ENCODE results near the gene CASK.
"Not testable (repeated sequence)": the region's sequence is repeated elsewhere in the genome, so short reads cannot be mapped to it uniquely, and the experiment has no call there.

CASK gene

DNA sequence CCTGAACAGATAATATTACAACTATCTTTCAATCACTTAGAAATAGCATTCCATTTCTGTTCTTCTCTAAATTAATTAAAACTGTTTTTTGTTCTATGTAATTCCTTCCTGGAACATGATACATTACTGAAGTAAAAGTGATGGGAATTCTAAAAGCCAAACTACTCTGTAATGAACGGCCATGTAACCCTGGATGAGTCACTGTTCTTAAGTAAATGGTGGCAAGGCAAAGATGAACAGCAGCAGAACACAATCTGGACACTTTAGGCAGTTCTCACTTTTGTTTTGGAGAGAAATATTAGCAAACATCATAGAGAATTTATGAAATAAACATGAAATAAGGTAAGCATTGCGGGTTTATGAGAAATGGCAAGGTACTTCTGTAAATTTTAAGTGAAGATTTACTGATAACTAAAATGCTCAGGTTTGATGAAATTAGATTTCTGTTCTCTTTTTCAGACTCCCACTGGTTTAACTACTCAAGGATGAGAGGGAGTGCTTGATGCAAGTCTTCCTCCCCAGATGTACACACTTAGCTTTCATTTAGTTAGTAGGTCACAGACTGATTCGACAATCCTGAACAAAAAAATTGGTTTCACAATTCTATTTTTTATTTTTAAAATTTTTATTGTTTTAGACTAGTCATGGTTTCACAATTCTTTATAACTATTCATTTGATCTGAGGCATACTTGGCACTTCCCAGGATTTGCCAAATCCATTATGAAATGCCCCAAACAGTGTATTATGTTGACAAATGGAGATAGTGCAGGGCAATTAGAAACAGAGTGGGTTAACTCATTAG lies 200.3 kb downstream of the CASK start:
- DNase-seq = no peak

DNA sequence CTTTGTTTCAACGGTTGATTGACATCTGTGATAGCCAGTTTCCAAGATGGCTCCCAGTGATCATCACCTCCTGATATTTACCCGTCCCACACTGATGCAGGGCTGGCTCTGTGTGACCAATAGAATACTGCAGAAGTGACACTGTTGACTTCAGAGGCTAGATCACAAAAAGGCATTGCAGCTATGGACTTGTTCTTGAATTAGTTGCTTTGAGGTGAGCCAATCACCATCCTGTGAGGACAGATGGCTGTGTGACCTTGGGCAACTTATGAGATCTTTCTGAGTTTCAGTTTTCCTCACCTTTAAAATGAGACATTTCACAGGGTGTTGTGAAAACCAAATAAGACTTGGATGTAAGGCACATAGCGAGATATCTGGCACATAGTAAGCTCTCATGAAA lies 201.1 kb downstream of the CASK start:
- no peak for DNase-seq

DNA sequence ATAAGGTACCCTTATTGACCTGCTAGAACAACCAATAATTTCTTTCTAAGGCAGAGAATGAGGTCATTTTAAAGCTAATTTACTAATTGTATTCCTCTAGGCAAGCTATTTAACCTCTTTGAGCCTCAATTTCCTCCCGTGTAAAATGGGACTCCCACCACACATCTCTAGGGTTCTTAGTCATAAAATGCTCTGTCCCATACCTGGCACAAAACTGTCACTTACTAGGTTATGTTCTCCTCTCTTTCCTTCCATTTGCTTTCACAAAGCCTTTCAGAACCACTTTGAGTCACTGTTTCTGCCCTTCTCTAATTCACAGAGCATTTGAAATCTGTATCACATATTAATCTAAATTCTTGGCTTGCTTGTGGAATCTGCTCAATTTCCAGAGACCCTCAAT lies 201.8 kb downstream of the CASK start:
- no peak for DNase-seq

DNA sequence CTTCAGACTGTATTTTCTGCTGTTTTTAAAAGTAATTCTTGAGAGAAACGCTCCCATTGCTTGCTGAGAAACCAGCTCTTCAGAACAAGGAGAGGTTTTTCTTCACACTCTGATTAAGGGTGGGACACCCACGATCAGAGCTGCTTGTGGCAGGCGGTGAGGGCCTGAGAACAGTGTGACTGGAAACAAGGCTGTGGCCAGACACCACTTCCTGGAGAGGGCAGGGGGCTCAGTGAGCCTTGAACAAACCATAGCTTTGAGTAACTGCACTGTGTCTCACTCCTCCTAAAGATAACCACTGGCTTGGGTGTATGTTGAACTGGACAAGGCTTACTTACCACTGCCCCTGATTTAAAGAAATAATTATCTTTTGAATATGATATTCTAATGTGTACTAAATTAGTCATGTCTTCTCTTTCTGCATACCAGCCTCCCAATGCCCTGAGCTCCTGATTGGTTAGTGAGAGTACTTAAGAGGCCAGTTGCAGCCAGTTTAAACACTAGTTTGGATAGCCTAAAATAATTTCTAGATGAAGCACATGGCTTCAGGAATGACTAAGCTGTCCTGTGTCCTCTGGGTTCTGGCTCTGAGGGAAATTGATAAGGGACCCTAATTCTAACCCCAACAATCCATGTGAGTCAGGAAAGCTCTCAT lies 203.1 kb downstream of the CASK start:
- DNase-seq = peak; percentile 52

DNA sequence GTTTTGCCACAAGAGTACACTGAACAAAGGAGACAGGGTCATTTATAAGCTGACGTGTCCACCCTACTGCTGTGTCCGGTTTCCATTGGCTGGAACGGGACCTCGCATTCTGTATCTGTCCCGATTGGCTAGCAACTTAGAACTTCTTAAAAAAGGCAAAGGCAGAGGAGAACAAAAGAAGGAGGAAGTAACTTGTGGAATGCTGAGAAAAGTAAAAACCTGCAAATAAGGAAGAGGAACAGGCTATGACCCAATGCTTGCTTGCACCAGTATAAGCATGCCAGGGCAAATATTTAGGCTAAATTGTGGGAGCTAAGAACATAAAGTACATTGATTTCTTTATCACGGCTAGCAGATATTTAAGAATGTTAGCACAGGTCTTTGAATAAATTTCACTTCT lies 203.7 kb downstream of the CASK start:
- not testable (repeated sequence) for DNase-seq

DNA sequence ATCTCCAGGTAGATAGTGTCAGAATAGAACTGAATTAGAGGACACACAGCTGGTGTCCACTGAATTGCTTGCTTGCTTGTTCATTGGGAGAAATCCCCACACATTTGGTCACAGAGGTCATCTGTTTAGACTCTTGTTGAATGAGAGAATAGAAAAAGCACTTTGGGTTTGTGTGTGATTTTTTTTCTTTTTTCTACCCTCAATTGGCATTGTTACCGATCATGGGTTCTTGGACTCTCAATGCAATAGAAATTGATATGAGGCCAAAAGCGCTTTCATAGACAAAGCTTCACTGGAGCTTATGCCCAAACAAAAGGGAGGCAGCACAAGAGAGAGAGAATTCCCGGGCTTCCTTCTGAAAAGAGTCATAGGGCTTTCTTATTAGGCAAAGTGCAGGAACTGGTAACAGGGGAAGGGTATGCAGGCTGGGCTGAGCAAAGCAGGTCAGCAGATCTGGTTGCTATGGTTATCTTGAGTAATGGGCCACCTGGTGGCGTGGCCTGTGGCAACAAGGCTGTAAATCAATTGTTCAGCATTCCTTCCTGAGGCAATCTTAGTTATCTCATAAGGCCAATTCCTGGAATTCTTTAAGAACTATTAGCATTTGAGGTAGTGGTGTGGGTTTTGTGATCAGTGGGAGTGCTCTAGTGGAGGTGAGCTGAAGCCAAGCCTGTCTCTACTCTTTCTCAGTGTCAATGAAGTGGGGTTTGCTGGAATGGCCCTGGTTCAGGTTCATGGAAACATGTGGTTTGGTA lies 204.7 kb downstream of the CASK start:
- no peak for DNase-seq

DNA sequence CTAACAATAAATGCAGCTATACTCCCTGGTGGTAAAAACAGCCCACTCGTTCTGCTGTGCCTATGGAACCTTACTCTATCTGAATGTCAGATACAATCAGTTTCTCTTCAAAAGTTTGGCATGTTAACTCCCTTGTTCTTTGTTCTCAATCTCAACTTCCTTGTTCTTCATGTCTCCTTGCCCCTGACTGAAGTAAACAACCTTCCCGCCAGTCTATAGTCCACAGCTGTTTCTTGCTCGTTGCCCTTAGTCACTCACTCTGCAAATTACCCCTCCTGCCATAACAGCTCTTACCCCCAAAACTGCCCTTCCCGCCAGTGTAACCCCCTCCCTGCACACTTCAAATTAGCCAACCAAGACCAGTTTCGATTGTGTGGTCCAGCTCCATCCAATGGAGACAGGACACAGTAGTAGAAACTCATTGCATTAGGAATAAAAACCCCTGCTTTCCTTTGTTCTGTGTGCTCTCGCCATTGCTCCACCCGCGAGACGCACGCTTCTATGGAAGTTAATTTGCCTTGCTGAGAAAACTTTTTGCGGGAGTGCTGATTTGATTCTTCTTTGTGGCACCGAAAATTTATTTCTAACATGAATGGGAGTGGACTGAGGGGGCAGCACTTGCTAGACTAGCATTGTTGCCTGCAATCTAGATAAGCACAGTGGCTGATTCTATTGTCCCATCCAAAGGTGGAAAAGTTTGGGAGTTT lies 206.4 kb downstream of the CASK start:
- no peak for DNase-seq

DNA sequence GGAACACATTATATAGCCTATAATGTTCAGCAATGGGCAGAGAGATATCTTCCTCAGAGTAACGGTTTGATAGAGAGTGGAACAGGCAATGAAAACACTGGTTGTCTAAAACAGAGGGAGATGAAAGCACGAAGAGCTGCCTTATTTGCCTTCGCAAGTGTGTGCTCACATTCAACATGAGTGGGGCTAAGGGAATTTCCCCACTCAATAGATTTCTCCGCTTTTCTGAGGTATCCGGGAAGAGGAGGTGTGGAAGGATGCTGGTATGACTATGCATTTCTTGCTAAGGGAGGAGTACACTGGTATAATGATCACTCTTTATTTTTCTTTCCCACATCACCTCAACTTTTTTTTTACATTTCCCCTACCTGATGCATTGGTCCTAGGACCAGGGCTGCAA lies 207.1 kb downstream of the CASK start:
- DNase-seq = no peak

DNA sequence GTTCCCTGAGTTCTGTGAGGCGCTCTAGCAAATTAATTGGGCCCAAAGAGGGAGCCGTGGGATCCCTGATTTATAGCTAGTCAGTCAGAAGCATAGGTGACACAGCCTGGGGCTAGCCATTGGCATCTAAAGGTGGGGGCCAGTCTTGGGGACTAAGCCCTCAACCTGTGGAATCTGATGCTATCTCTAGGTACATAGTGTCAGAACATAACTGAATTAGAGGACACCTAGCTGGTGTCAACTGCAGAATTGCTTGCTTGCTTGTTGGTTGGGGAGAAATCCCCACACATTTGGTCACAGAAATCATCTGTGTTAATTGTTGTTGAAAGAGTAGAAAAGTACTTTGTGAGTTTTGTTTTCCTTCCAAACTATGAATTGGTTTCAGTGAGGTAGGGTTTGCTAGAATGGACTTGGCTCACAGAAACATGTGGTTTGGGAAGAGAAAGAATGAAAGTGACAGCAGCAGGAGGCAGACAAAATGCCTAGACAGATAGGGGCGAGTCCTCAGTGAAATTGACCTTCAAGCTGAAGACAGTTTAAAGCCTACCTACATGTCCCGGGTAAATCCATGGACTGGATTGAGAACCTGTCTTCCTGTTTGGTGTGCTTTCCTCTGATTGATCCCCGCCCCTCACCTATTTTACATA lies 212.2 kb downstream of the CASK start:
- no peak for DNase-seq

DNA sequence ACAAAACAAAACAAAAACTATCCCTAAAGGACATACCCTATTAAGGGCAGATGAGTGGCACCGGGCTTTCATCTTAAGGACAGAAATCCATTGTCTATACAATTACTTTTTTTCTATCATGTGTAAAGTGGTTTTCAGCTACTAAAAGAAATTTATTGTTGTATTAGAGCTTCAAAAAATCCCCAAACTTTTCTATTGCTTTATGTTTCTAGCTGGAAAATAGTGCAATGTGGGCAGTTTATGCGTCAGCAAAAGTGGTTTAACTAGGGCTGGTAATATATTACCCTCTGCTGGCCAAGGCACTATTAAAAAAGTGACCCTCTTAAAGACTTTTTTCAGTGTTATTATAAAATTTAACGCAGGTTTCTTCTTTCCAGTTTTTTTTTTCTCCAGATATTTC lies 214.9 kb downstream of the CASK start:
- DNase-seq = no peak

DNA sequence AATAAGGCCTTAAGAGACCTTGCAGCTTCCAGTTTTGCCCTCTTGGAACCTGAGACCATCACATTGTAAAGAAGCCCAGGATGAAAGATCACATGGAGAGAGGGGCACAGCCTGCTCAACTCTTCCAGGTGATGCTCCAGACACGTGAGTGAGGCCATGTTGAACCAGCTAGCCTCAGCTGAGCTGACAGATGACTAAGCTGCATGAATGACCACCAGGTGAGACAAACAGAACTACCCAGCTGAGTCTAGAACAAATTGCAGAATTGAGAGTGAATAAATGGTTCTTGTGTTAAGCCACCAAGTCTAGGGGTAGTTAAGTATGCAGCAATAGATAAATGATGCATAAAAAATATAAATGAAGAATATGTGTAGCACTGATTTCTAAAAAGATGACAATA lies 216.1 kb downstream of the CASK start:
- no peak for DNase-seq

DNA sequence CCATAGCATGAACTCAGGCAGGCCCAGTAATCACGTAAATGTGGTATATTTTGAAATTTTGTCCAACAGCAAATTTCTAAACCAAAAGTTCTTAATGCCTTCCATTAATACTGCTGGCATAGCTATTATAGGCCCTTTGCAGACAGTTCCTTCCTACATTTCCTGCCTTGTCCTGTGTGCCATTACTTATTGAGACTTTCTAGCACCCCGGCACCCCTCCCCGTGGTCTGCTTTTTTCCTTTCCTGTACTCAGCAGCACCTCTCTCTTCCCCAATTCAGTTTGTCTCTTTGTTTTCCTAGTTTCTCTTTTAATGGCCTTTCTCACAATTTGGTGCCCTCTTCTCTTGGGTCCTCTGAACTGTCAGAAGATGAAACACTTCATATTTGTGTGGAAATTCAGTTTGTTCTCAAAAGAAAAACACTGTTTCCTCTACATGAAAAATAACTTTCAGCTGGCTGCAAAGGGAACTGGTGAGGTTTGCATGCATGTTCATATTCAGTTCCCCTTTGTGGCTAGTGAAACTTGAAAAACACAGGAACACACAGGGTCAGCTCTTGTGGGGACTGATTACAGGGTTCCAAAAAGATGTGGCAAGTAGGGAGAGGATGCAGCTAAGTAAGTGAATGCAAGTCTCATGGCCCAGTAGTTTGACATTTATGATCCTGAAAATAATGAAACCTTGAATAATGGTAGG lies 217.5 kb downstream of the CASK start:
- no peak for DNase-seq

DNA sequence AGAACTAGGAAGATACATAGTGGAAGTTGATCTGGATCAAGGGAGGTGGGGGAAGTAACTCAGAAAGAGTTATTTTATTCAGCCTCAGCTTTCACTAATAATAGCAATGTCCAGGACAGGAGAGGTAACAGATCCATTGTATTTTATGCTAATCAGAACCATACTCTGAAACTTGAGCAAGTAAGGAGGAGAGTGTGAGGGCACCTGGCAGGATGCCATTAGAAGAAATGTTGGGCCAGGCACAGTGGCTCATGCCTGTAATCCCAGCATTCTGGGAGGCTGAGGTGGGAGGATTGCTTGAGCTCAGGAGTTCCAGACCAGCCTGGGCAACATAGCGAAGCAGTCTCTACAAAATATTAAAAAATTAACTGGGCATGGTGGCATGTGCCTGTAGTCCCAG lies 218.3 kb downstream of the CASK start:
- no peak for DNase-seq

DNA sequence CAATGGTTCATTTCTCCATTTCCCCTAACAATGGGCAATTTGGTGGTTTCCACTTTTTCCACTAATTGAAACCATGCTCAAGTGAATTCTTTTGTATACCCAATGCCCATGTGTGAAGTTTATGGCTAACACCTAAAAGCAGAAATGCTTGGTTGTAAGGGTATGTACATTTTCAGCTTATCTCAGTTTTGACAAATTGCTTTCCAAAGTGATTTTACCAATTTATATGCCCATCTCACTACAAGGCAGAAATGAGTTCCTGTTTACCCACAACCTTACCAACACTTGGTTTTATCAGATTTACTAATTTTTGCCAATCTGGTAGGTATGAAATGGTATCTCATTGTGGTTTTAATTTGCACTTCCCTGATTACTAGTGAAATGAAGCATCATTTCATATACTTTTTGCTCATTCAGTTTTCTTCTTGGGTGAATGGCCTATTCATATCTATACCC lies 219.8 kb downstream of the CASK start:
- DNase-seq = no peak

DNA sequence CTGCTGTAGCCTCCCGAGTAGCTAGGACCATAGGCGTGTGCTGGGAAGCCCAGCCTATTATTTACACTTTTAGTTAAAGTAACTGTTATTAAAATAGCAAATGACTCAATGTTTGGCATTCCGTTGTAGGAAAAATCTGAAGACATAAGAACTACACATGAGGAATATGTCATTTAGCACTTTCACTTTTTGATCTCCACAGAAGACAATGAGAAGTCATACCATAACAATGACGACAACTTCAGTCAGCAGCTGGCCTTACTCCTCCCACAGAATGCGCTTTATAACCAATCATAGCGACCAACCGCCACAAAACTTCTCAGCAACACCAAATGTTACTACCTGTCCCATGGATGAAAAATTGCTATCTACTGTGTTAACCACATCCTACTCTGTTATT lies 227.9 kb downstream of the CASK start:
- DNase-seq = peak; percentile 33

DNA sequence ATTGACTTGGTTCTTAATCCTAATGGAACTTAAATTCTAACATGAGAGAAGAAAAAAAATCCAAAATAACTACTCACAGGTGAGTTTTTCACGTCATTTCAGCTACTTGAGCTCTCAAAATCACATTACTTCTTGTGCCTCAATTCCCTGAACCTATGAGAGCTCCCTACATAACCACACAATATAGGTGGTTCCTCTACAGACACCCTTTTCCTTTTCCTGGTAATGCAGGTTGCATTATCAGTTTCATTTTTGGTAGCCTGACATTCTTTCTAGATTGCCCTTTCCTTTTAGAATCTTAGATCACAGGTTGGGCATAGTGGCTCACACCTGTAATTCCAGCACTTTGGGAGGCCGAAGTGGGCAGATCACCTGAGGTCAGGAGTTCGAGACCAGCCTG lies 230.3 kb downstream of the CASK start:
- DNase-seq = peak; percentile 1

DNA sequence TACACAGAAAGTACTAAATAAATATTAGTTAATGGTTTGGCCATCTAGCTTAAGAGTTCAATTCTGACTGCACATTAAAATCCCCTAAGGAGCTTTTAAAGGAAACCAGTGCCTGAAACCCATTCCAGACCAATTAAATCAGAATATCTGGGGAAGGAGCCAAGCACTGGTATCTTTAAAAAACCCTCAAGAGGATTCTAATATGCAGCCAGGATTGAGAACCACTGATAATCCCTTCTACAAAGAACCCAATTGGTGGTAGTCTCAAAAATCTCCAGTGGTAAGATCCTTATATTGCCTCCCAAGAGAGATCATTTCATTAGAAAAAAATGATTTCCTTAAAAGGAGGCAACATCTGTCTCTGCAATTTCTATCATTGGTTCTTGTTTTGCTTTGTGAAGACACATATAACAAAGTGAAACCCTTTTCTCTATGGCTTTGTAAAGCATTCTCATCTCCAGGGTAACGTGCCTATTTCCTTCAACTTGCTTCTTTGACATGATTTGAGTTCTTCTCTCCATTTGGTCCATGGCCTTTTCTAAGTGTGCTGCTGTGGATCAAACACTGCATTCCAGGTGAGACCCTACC lies 231.1 kb downstream of the CASK start:
- DNase-seq = no peak

DNA sequence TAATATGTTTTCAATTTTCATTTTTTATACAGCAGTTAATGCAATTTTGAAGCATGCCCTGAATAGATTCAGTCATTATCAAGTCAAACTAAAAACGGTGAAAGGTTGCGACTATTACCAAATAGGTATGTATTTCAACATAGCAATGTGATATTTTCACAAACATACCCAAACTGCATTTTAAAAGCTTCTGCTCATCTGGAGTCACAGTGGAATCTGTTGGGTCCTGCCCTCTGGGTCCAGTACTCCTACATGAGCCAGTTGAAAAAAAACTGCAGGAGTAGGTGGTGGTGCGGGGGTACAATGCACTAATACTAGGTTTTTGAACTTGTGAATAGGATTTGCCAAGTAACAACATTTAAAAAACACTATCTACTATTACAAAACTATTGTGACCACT lies 233.6 kb downstream of the CASK start:
- no peak for DNase-seq

DNA sequence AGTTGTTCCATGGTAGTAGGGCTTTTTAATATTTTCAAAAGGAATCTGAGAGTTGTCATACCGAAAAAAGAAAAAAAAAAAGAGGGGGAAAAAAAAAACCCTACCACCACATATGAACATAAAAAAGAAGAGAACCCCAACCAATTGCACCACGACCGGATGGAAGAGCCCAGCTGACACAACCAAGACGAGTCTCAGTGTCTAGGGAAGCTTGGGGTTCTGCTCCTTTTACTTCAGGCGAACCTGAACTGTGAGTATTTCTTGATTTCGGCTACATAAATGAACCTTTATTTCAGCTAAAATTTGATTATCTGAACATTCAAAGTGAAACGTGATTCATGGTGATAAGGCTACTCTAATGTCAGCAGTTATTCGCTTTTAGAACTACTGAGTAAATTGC lies 234.5 kb downstream of the CASK start, which contains the start of gene GPR34:
TSS of gene GPR34 (plus strand) at position 139 of the 400 bp plus-strand sequence. CDS start 6,661 bp downstream, outside the sequence.
- peak; percentile 6 for DNase-seq

DNA sequence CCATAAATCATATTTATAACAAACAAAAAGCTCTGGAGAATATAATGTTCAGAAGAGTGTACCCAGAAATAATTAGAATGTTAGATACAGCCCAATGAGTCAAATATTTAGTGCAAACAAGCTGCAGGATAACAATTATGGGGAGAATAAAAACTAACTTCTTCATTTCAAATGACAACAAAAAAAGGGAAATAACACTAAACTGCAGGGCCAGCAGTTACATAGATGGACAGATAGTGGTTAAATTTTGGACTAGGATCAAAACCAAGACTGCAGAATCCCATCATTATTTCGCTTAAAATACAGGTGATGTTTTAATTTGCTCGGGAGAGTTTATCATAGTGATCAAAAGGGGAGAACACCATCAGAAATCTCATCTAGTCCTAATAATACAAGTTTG lies 235.2 kb downstream of the CASK start:
- no peak for DNase-seq

DNA sequence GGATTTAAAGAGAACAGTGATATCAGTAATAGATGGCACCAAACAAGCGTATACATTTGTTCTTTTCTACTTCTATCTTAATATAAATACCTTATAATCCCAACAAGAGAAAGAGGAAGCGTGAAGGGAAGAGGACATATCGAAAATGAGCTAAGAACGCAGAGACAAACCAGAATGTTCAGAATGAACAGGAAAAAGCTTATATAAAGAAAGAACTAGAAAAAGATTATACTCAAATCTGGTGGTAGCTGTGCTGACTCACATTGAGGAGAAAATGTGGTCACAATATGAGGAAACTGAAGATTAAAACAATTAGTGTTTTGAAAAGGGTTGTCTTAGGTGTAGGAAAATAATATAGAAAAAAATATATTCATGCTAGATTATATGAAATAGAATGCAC lies 236.6 kb downstream of the CASK start:
- DNase-seq = no peak

DNA sequence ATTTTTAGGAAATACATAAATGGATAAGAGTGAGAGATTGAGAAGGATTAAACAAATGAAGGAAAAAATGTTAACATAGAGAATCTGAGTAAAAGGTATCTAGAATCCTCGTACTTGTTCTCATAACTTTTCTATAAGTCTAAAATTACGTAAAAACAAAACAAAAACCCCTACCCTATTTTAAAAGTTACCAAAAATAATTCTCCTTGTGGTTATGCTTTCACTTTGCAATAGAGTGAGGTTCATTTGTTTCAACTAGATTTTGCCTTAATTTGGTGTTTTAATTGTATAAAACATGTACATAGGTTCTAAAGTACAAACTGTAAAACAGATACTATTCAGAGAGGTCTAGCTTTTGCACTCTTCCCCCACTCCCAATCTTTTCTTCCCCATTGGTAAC lies 238.4 kb downstream of the CASK start:
- DNase-seq = no peak

Measured in CD4-positive, alpha-beta T cell treated with Interleukin-21 for 1 hour (primary cell).